NCI-H146 (cell line): ENCODE data around the gene MAP3K19.
A peak's percentile ranks its signal among the peaks of the same experiment; 100 is the strongest.
"Not testable (repeated sequence)": the region's sequence is repeated elsewhere in the genome, so short reads cannot be mapped to it uniquely, and the experiment has no call there.

Source experiments
- DNase-seq: peaks from one replicate; lab custom pipeline; 2025; lab: John Stamatoyannopoulos, UW

MAP3K19 gene, protein sequence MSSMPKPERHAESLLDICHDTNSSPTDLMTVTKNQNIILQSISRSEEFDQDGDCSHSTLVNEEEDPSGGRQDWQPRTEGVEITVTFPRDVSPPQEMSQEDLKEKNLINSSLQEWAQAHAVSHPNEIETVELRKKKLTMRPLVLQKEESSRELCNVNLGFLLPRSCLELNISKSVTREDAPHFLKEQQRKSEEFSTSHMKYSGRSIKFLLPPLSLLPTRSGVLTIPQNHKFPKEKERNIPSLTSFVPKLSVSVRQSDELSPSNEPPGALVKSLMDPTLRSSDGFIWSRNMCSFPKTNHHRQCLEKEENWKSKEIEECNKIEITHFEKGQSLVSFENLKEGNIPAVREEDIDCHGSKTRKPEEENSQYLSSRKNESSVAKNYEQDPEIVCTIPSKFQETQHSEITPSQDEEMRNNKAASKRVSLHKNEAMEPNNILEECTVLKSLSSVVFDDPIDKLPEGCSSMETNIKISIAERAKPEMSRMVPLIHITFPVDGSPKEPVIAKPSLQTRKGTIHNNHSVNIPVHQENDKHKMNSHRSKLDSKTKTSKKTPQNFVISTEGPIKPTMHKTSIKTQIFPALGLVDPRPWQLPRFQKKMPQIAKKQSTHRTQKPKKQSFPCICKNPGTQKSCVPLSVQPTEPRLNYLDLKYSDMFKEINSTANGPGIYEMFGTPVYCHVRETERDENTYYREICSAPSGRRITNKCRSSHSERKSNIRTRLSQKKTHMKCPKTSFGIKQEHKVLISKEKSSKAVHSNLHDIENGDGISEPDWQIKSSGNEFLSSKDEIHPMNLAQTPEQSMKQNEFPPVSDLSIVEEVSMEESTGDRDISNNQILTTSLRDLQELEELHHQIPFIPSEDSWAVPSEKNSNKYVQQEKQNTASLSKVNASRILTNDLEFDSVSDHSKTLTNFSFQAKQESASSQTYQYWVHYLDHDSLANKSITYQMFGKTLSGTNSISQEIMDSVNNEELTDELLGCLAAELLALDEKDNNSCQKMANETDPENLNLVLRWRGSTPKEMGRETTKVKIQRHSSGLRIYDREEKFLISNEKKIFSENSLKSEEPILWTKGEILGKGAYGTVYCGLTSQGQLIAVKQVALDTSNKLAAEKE (N-terminal part only)

GRCh38 chr2:135047300-135047699 lies at the start of gene MAP3K19:
TSS of gene MAP3K19 (minus strand) at chr2:135047447. CDS start at chr2:135024647, 22,800 bp downstream.
- DNase-seq, result no peak

- DNase-seq, result no peak
Observed at GRCh38 chr2:135096665-135097446, 49.6 kb upstream of the MAP3K19 start.

- no peak for DNase-seq
Observed at GRCh38 chr2:135095591-135095990, 48.3 kb upstream of the MAP3K19 start.

DNA sequence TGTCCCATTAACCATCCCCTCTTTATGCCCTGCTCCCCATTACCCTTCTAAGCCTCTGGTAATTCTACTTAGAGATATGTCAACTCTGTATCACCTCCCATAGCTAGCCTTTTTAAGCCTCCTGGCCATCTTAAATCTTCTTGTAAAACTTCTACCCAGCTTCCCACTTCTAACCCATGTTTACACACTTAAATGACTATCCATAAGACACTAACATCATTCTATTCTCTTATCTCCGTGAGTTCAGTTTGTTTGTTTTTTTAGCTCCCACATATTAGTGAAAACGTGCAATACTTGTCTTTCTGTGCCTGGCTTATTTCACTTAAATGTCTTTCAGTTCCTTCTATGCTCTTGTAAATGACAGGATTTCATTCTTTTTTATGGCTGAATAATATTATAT lies 47.3 kb upstream of the MAP3K19 start:
- no peak for DNase-seq

DNA sequence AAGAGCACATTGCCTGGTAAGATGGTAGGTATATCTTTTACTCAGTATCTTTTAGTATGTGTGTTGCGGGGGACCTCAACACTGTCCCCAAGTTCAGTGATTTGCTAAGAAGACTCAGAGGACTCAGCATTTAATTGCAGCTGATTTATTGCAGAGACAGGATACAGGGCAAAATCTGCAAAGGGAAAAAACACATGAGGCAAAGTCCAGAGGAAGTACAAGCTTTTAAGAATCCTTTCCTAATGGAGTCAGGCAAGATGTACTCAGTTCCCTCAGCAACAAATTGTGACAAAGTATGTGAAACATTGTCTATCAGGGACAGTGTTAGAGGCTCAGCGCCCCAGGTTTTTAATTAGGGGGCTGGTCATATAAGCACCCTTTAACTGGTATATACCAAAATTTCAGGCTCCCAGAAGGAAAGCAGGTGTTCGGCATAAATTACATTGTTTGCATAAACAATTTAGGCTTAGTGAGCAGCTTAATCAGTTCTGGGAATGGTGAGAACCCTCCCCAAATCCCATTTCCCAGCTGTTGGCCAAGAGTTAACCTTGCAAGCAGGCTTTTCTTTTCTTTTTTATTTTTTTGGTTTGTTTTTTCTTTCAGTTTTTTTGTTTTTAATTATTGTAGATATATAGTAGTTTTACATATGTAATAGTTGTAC lies 46.6 kb upstream of the MAP3K19 start:
- peak; percentile 15 for DNase-seq

GRCh38 chr2:135093193-135093592 lies 45.9 kb upstream of the MAP3K19 start:
- no peak for DNase-seq

GRCh38 chr2:135091681-135092080 lies 44.4 kb upstream of the MAP3K19 start:
- no peak for DNase-seq

- not testable (repeated sequence) for DNase-seq
Observed at GRCh38 chr2:135089597-135089996, 42.4 kb upstream of the MAP3K19 start.

DNA sequence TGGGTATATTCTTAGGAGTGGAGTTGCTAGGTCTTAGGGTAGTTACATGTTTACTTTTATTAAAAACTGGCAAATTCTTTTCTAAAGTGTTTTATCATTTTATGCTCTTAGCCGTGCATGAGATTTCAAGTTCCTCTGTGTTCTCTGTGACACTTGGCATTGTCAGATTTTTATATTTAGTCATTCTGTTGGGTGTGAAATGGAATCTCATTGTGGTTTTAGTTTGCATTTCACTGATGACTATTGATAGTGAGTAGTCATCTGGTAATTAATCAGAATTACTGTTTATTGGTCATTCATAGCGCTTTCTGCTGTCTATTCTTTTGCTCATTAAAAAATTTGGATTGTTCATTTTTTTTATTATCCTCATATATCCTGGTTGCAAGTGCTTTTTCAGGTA lies 39.0 kb upstream of the MAP3K19 start:
- DNase-seq, result no peak

- no peak for DNase-seq
Observed at GRCh38 chr2:135078417-135078816, 31.2 kb upstream of the MAP3K19 start.

DNA sequence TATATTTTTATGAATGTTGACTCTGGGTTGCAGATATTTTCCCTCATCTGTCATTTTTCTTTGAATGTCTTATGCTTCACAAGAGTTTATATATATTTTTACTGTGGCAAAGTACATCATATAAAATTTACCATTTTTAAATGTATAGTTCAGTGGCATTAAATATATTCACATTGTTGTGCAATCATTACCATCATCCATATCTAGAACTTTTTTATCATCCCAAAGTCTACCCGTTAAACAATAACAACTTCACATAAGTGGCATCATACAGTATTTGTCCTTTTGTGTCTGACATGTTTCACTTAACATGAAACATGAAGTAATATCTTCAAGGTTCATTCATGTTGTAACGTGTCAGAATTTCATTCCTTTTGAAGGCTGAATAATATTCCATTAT lies 29.3 kb upstream of the MAP3K19 start:
- DNase-seq, result no peak

- no peak for DNase-seq
Observed at GRCh38 chr2:135074216-135074615, 27.0 kb upstream of the MAP3K19 start.

GRCh38 chr2:135072125-135072997 lies 25.1 kb upstream of the MAP3K19 start:
- no peak for DNase-seq

- no peak for DNase-seq
Observed at GRCh38 chr2:135066710-135067109, 19.5 kb upstream of the MAP3K19 start.

- DNase-seq, result no peak
Observed at GRCh38 chr2:135064149-135064548, 16.9 kb upstream of the MAP3K19 start.

- DNase-seq, result no peak
Observed at GRCh38 chr2:135063210-135063609, 16.0 kb upstream of the MAP3K19 start.

- no peak for DNase-seq
Observed at GRCh38 chr2:135059577-135059976, 12.3 kb upstream of the MAP3K19 start.

GRCh38 chr2:135056790-135057189 lies 9.5 kb upstream of the MAP3K19 start:
- DNase-seq, result no peak

- DNase-seq, result no peak
Observed at GRCh38 chr2:135055182-135055786, 8.0 kb upstream of the MAP3K19 start.

DNA sequence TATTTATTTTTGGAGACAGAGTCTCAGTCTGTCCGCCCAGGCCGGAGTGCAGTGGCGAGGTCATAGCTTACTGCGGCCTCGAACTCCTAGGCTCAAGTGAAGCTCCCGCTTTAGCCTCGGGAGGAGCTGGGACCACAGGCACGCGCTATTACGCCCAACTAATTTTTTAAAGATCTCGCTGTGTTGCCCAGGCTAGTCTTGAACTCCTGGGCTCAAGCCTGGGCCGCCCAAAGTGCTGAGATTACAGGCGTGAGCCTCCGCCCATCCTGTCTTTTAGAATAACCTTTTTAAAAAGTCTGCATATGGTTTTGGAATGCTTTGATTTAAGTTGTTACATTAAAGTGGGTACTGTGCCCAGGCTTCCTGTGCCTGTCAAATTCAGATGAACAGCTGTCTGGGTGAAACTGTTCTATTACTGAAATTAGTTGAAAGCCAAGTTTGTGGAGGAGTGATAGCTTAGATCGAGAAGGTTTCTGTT lies 5.8 kb upstream of the MAP3K19 start:
- DNase-seq, result no peak
